ENCODE measurements around the gene CFAP46.
"Not testable (repeated sequence)": the region's sequence is repeated elsewhere in the genome, so short reads cannot be mapped to it uniquely, and the experiment has no call there.

CFAP46 gene

GRCh38 chr10:132962623-132963429 lies 20.5 kb upstream of the CFAP46 start:
- DNase-seq (ENCODE audit: low read depth) = no peak

GRCh38 chr10:132961787-132962622 lies 19.6 kb upstream of the CFAP46 start:
- peak; percentile 67 for DNase-seq (ENCODE audit: low read depth)

- no peak for DNase-seq (ENCODE audit: low read depth)
These were observed 19.0 kb upstream of the CFAP46 start for GRCh38 chr10:132961420-132961786.

- DNase-seq (ENCODE audit: low read depth) = no peak
These were observed 18.5 kb upstream of the CFAP46 start for GRCh38 chr10:132960631-132961419.

- no peak for DNase-seq (ENCODE audit: low read depth)
These were observed 17.7 kb upstream of the CFAP46 start for GRCh38 chr10:132960071-132960472.

- no peak for DNase-seq (ENCODE audit: low read depth)
These were observed 17.2 kb upstream of the CFAP46 start for GRCh38 chr10:132959559-132959961.

GRCh38 chr10:132958883-132959558 lies 16.7 kb upstream of the CFAP46 start:
- no peak for DNase-seq (ENCODE audit: low read depth)

GRCh38 chr10:132957981-132958882 lies 15.9 kb upstream of the CFAP46 start:
- no peak for DNase-seq (ENCODE audit: low read depth)

- DNase-seq (ENCODE audit: low read depth) = no peak
These were observed 14.8 kb upstream of the CFAP46 start for GRCh38 chr10:132957131-132957530.

- not testable (repeated sequence) for DNase-seq (ENCODE audit: low read depth)
These were observed 13.9 kb upstream of the CFAP46 start for GRCh38 chr10:132956259-132956658.

GRCh38 chr10:132955479-132955878 lies 13.1 kb upstream of the CFAP46 start:
- no peak for DNase-seq (ENCODE audit: low read depth)

GRCh38 chr10:132953428-132953827 lies 11.1 kb upstream of the CFAP46 start:
- DNase-seq (ENCODE audit: low read depth) = no peak

GRCh38 chr10:132951926-132952325 lies 9.6 kb upstream of the CFAP46 start:
- DNase-seq (ENCODE audit: low read depth) = no peak

GRCh38 chr10:132948351-132948750 lies 6.0 kb upstream of the CFAP46 start:
- no peak for DNase-seq (ENCODE audit: low read depth)

- no peak for DNase-seq (ENCODE audit: low read depth)
These were observed 5.5 kb upstream of the CFAP46 start for GRCh38 chr10:132947843-132948242.

- DNase-seq (ENCODE audit: low read depth) = peak; percentile 18
These were observed 4.6 kb upstream of the CFAP46 start for GRCh38 chr10:132946806-132947546.

- DNase-seq (ENCODE audit: low read depth) = no peak
These were observed 3.9 kb upstream of the CFAP46 start for GRCh38 chr10:132946311-132946710.

GRCh38 chr10:132945894-132946255 lies 3.5 kb upstream of the CFAP46 start:
- no peak for DNase-seq (ENCODE audit: low read depth)

GRCh38 chr10:132945125-132945893 lies 2.9 kb upstream of the CFAP46 start:
- no peak for DNase-seq (ENCODE audit: low read depth)

Measured in fibroblast of gingiva (primary cell).